HFF-Myc (cell line): ENCODE data around the gene SERGEF.

Experiments
- DNase-seq: peaks from one replicate; pipeline ENCODE4 v3.0.0-alpha.2; 2011; ENCODE audit warnings: low read depth; ENCODE audit errors: extremely low read depth
- H3K4me3 ChIP-seq: replicated peaks from 2 replicates; pipeline ENCODE4 v1.5.1; 2011; ENCODE audit warnings: low read depth, mild to moderate bottlenecking, control low read depth, low read length
- CTCF ChIP-seq: IDR thresholded peaks from 2 replicates; pipeline ENCODE4 v1.5.1; 2012; ENCODE audit warnings: mild to moderate bottlenecking, low read depth, low read length, control low read depth; ENCODE audit errors: missing control alignments

The SERGEF gene

DNA sequence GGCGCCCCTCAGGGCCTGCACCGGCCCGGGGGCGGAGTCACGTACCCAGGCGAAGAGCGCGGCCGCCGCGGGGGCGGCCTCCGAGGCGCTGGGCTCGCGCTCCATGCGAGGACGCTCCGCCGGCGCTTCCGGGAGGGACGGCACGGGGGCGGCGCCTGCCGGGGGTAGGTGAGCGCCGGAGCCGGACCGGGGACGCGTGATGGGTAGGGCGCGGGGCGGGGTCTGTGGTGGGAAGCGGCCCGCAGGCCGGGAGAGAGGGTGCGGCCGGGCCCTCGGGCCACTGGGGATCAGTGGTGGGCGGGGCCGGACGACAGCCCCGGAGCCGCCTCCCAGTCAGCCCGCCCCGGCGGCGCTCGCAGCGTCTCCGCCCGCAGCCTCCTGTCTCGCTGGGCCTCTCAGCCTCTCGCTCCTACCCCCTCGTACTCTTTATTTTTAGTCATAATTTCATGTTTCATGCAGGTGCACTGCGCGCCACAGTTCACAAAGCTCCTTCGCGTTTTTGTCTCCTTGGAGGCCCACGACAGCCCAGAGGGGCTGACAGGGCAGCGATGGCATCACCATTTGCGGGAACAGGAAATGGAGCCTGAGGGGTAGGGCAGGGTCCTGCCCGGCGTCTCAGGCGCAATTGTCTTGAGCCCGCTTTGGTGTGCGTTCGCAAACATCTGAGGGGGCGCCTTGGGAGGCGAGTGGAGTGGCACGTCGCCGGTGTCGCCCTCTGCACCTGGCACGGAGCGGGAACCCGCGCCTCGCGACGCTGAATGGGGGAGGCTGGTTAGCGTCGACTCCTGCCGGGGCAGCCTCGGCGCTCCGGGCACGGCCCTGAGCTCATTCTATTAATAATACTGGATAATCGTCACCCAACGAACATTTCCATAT lies at the start of gene SERGEF:
SERGEF (minus strand) TSS at position 142 of the 876 bp plus-strand sequence; CDS start at position 105, 37 bp downstream.
- TF ChIP-seq CTCF, result no peak
- DNase-seq, result peak; percentile 21
- H3K4me3 ChIP-seq, result peak within 1 kb of the TSS; percentile 66

DNA sequence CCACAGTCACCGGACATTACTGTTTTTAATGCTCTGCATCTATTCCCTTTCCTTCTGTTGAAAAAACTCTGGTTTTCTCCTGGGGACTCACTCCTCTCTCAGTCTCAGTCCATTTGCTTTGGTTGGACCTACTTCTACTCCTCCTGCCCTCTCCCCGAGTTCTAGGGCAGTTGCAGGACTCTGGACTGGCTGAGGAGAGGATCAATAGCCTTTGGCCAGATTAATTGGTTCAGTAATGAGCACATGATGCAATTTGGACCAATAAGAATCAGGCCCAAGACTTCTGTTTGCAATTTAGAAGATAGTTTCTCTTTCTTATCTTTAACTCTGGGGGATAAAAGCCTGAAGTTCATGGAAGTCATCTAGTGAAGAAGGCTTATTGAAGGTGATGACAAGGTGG lies 48.5 kb upstream of the SERGEF start:
- no peak for TF ChIP-seq CTCF
- DNase-seq, result no peak
- no peak overlapping the region for H3K4me3 ChIP-seq

- H3K4me3 ChIP-seq, result no peak overlapping the region
- no peak for DNase-seq
- no peak for TF ChIP-seq CTCF
Observed at GRCh38 chr11:18056561-18057181, 43.8 kb upstream of the SERGEF start.

GRCh38 chr11:18054511-18055103 lies 41.8 kb upstream of the SERGEF start:
- TF ChIP-seq CTCF, result no peak
- no peak overlapping the region for H3K4me3 ChIP-seq

DNA sequence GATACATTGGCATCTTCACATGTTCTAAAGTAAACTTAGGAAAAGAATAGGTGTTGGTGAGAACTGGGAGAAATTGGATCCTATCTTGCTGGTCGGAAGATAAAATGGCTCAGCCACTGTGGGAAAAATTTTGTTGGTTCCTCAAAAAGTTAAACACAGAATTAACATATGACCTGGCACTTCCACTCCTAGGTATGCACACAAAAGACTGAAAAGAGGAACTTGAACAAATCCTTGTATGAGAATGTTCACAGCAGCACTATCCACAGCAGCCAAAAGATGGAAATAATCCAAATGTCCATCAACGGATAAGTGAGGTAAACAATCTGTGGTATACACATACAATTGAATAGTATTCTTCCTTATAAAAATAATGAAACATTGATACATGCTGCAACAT lies 38.0 kb upstream of the SERGEF start:
- TF ChIP-seq CTCF, result no peak
- H3K4me3 ChIP-seq, result no peak overlapping the region
- DNase-seq, result no peak

More at GRCh38 chr11:18054511-18055103, 41.8 kb upstream of the SERGEF start:
- DNase-seq, result no peak

- no peak for DNase-seq
- H3K4me3 ChIP-seq, result no peak within 1 kb of the TSS
- TF ChIP-seq CTCF, result no peak
Observed at GRCh38 chr11:18046116-18046777, 33.4 kb upstream of the SERGEF start, which contains the start of gene TPH1. TPH1 (minus strand) TSS chr11:18046269; CDS start chr11:18040762, 5,507 bp downstream.
